Measurements from ENCODE around the gene FARS2.
"Not testable (repeated sequence)": the region's sequence is repeated elsewhere in the genome, so short reads cannot be mapped to it uniquely, and the experiment has no call there.

Gene FARS2

DNA sequence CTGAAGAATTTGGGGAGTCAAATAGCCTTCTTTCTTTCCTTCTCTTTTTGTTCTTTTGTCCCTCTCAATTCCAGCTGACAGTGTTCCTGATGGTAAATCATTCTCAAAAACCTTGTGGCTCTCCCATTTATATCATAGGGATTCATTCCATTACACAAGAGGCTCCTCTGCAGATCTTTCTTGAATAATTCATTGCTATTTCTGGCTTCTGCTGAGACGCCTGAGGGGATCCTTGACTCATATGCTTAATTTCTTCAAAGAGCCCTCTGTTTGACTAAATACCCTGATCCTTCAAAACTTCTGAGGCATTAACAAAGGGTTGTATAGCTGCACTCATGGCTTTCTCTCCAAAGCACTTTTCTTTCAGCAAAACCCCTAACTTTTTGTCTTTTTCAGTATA is 289.3 kb downstream of the FARS2 start:
- no peak for DNase-seq

DNA sequence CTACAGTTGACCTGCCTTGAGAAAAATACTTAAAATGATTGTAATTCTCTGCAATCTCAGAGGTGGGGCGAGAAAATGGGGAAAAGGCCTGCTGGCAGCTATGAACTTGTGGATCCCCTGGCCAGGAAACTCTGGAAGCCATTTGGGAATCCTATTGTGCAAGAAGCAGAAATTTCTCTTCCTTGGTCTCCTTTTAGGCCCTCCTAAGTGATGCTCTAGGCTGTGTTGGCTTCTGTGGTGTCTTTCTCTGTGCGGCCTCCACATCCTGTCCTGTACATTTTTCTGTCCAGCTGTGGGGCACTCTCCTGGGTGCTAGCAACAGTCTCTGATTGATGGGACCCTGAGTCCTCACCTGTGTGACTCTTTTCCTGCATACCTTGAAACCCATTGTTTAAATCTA is 290.9 kb downstream of the FARS2 start:
- no peak for DNase-seq

- DNase-seq: no peak
These were observed 292.5 kb downstream of the FARS2 start for GRCh38 chr6:5553767-5554166.

DNA sequence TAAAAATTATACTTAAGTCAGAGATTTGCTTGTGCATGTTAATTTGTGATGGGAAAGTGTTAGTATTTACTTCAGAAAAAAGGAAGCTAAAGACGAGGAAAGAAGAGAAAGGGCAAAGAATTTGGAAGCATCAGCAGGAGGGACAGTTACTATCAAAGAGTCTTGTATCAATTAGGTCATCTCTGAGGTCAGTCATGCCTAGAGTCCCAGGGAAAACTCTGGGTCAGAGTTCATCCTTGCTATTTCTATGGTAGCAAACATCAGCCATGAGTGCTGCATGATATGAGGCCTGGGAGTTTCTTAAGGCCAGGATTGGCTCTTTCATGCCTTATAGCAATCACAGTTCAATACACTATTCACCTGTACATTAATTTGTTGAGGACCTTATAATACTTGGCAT is 292.9 kb downstream of the FARS2 start:
- DNase-seq: no peak

DNA sequence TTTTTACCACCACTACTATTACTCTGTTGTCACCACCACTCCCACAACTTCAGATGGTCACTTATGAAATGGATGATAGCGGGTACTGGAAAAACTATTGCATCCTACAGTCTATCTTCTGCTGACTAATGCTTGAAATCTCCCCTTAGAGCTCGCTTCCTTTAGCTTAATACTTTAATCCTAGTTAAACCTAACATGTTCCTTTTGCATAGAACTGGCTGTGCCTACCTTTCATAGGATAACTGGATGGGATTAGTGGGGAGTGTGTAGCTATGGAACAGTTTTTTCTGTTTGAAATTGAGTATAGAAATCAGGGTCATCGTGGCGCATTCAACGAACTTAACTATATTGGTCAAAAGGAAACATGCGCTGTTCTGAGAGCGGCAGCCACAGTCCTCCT is 294.7 kb downstream of the FARS2 start:
- DNase-seq: no peak

DNA sequence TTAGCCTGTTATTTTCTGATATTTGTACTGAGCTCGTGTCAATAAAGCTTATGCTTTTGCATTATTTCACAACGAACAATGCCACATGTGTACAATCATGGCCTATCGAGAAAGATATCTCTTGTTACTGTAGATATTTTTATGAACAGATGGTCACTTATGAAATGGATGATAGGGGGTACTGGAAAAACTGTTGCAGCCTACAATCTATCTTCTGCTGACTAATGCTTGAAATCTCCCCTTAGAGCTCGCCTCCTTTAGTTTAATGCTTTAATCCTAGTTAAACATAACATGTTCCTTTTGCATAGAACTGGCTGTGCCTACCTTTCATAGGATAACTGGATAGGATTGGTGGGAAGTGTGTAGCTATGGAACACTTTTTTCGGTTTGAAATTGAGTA is 296.2 kb downstream of the FARS2 start:
- no peak for DNase-seq

DNA sequence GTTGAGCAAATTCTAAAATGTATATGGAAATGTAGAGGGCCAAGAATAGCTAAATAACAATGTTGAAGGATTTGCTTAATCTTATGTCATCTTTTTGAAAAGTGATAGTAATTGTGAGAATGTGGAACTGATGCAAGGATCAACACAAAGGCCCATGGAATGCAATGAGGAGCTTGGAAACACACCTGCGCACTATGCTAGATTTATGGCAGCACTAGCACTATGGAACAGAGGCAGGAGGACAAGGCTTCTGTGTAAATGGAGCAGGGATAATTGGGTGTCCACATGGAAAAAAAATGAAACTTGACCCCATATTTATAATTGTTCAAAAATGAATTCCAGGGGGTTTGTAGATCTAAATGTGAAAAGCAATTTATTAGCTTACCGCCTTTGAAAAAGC is 298.3 kb downstream of the FARS2 start:
- no peak for DNase-seq

GRCh38 chr6:5562277-5562676 is 301.0 kb downstream of the FARS2 start:
- peak; percentile 21 for DNase-seq

- no peak for DNase-seq
These were observed 301.8 kb downstream of the FARS2 start for GRCh38 chr6:5563086-5563485.

DNA sequence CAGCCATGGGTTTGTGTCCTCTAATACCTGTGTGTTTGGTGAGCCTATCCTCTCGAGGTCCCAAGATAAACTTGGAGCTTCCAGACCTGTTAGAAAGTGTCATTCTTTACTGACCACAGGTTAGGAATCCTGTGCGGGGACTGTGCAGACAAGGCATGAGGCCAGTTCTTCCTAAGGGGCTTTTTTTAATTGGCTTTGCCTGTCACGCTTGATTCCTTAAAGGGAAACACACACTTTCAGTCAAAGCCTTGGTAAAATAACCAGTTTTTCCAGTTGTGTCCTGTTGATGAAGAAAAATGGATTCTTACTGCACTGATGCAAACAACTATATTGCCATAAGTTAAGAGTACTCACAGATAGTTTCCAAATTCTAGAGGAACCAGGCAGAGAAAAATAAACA is 303.4 kb downstream of the FARS2 start:
- DNase-seq: not testable (repeated sequence)

- DNase-seq: no peak
These were observed 304.7 kb downstream of the FARS2 start for GRCh38 chr6:5565971-5566370.

GRCh38 chr6:5566718-5567117 is 305.4 kb downstream of the FARS2 start:
- DNase-seq: no peak

- DNase-seq: no peak
These were observed 306.0 kb downstream of the FARS2 start for GRCh38 chr6:5567352-5567751.

GRCh38 chr6:5567890-5568289 is 306.6 kb downstream of the FARS2 start:
- no peak for DNase-seq

- no peak for DNase-seq
These were observed 308.2 kb downstream of the FARS2 start for GRCh38 chr6:5569491-5569890.

GRCh38 chr6:5570641-5571040 is 309.3 kb downstream of the FARS2 start:
- DNase-seq: no peak

DNA sequence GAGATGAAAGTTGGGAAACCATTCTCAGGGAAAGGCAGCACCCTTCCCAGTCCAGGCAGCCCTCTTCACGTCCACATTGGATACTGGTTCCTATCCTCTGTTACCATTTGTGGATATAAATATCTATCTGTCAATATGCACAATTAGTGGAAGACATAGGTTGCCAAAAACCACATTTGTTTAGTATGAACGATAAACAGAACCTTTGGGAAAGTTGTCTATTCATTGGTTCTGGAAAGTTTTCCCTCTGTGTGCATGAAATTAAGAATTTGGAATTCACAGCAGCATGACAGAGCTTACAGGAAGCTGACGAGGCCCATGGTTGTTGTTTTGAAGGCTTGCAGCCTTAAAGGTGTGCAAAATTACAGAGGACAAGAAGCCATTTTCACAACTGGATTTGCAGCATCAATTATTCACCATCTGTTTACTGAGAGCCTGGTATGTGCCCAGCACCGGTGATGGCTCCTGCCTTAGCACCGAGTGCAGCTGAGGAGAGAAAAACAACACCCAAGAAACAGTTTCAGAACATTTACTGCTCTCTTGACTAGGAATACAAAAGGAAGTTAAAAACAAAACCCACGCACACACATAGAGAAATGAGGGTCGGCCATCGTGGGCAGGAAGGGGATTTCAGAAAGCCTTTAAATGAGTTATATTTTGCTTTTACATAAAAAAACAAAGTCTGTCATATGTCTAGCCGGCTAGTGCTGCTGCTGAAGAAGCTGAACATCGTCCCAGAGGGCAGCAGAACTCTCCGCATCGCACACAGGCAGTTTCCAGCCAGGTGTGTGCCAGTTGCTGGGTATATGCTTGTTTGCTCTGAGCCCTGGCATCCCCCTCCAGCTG is 319.6 kb downstream of the FARS2 start:
- no peak for DNase-seq

- no peak for DNase-seq
These were observed 321.4 kb downstream of the FARS2 start for GRCh38 chr6:5582762-5583161.

DNA sequence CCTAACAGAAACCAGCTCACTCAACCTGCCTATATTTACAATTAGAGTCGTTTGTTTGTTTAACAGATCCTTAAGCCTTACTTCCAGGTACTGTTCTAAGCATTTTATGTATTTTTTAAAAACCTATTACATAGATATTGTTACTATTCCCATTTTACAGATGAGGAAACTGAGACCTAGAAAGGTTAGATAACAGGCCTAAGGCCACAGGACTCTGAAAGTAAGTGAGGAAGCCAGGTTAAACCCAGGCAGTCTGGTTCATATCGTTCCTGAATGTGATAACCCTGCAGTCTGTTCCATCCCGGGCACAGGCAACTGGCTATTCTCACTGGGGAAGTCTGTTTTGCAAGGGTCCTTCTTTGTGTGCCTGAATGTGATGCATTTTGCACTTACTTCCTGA is 322.2 kb downstream of the FARS2 start:
- DNase-seq: no peak

- DNase-seq: no peak
These were observed 322.8 kb downstream of the FARS2 start for GRCh38 chr6:5584078-5584482.

- no peak for DNase-seq
These were observed 326.3 kb downstream of the FARS2 start for GRCh38 chr6:5587648-5588047.

GRCh38 chr6:5589422-5590141 is 328.3 kb downstream of the FARS2 start:
- DNase-seq: no peak

DNA sequence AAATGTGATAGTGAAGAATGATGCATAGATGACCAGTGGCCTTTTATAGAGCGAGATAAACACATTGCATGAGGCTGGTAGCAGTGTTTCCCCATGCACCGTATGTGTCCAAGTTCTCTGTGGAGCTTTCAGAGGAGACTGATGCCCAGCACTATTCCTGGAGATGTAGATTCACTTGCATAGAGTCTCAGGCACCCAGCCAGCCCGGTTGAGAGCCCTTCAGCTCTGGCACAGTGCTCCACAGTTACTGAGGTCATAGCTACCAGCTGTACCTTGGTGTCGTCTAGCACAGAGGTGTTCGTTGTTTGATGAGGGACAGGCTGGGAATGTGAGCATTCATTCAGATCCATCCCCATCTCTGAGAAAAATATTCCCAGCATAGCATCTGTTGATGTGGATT is 328.9 kb downstream of the FARS2 start:
- DNase-seq: no peak

- no peak for DNase-seq
These were observed 331.7 kb downstream of the FARS2 start for GRCh38 chr6:5592886-5593519.
